H1 (cell line): ENCODE data around the gene RNF187. TPM values are rescaled to one million over a fixed set of nuclear protein-coding genes. Genes with fewer than 3 reads are reported as not detected.

ENCODE experiments used
- CTCF ChIA-PET: fragments of 300-600 bp; sonication (Branson Sonifier 250); formaldehyde crosslinking; loops from one replicate; lab custom pipeline; 2021; ENCODE audit not compliant: partially characterized antibody; lab: Charles Lee
- POLR2A ChIA-PET: fragments of 300-600 bp; sonication (Branson Sonifier 250); formaldehyde crosslinking; loops from one replicate; lab custom pipeline; 2021; ENCODE audit warnings: inconsistent platforms; ENCODE audit not compliant: partially characterized antibody; lab: Charles Lee
- DNase-seq, 2 experiments: peaks; one replicate each; pipeline versions ENCODE4 v3.0.0 to v3.0.0-alpha.2; 2010 to 2022; ENCODE audit warnings: low spot score in 2 of 2, low read depth in 1 of 2, mixed read lengths in 1 of 2
- FAIRE-seq: peaks from 2 replicates; lab custom pipeline; 2011; peaks lifted over from hg19 to GRCh38; lab: Jason Lieb, UNC
- H2AFZ ChIP-seq: 2 replicates; pipeline ENCODE4 v1.8.1; 2012; ENCODE audit warnings: low read length, inconsistent platforms
- H2AK5ac ChIP-seq: 2 replicates; pipeline ENCODE4 v1.6.1; 2013; ENCODE audit warnings: low read depth, low read length
- H2BK120ac ChIP-seq: replicated peaks from 2 replicates; pipeline ENCODE3; 2013; ENCODE audit warnings: low read depth, low read length, inconsistent platforms
- H2BK12ac ChIP-seq: 2 replicates; pipeline ENCODE4 v1.6.1; 2013; ENCODE audit warnings: low read depth, low read length
- H2BK15ac ChIP-seq: 2 replicates; pipeline ENCODE4 v1.6.1; 2013; ENCODE audit warnings: low read length
- H2BK20ac ChIP-seq: 2 replicates; pipeline ENCODE4 v1.6.1; 2013; ENCODE audit warnings: low read length
- H2BK5ac ChIP-seq: 2 replicates; pipeline ENCODE4 v1.6.1; 2013; ENCODE audit warnings: low read depth, low read length
- H3K14ac ChIP-seq: 2 replicates; pipeline ENCODE4 v1.6.1; 2013; ENCODE audit warnings: inconsistent platforms; ENCODE audit not compliant: insufficient read length
- H3K18ac ChIP-seq: 2 replicates; pipeline ENCODE4 v1.6.1; 2013; ENCODE audit warnings: low read length; ENCODE audit errors: extremely low read depth
- H3K23ac ChIP-seq: 2 replicates; pipeline ENCODE4 v1.6.1; 2013; ENCODE audit warnings: inconsistent platforms; ENCODE audit not compliant: insufficient read length
- H3K23me2 ChIP-seq: 2 replicates; pipeline ENCODE4 v1.6.1; 2013; ENCODE audit warnings: low read depth, low read length
- H3K27ac ChIP-seq: 2 replicates; pipeline ENCODE4 v1.6.1; 2011; ENCODE audit warnings: low read depth, low read length, inconsistent platforms
- H3K27me3 ChIP-seq, 4 experiments: replicated peaks in 1 of 4; 1 replicate in 1 of 4; 2 replicates in 3 of 4; pipeline versions ENCODE4 v1.6.1 to v1.8.1; 2011 to 2013; ENCODE audit warnings: low read length in 3 of 4, mild to moderate bottlenecking in 3 of 4, inconsistent platforms in 2 of 4, mixed read lengths in 2 of 4, moderate library complexity in 1 of 4; ENCODE audit not compliant: control insufficient read depth in 3 of 4, insufficient read depth in 3 of 4; ENCODE audit errors: extremely low read depth in 1 of 4
- H3K36me3 ChIP-seq, 4 experiments: 2 replicates each; pipeline versions ENCODE4 v1.6.1 to v1.8.1; 2011 to 2013; ENCODE audit warnings: mild to moderate bottlenecking in 4 of 4, low read length in 3 of 4, moderate library complexity in 2 of 4, control low read depth in 1 of 4, inconsistent platforms in 1 of 4; ENCODE audit not compliant: insufficient read depth in 4 of 4, control insufficient read depth in 2 of 4
- H3K4ac ChIP-seq: replicated peaks from 2 replicates; pipeline ENCODE3; 2013; ENCODE audit warnings: low read length, low read depth, mixed read lengths, inconsistent platforms; ENCODE audit not compliant: insufficient read length
- H3K4me1 ChIP-seq, 4 experiments: replicated peaks in 1 of 4; 1 replicate in 1 of 4; 2 replicates in 3 of 4; pipeline versions ENCODE4 v1.6.1 to v1.8.1; 2011 to 2013; ENCODE audit warnings: low read length in 3 of 4, inconsistent platforms in 2 of 4, mixed read lengths in 1 of 4; ENCODE audit not compliant: insufficient read depth in 4 of 4, control insufficient read depth in 3 of 4
- H3K4me2 ChIP-seq, 2 experiments: 2 replicates each; pipeline versions ENCODE4 v1.6.1 to v1.8.1; 2011 to 2013; ENCODE audit warnings: low read depth in 2 of 2, low read length in 2 of 2, control low read depth in 1 of 2, inconsistent platforms in 1 of 2, mild to moderate bottlenecking in 1 of 2; ENCODE audit not compliant: insufficient read depth in 1 of 2
- H3K4me3 ChIP-seq, 4 experiments: fragments of 200-600, 300-600 bp in 1 of 4; sonication (generic), shearing (Covaris generic), sonication (Bioruptor Twin) in 1 of 4; 2 replicates each; pipeline versions ENCODE4 v1.5.1 to v1.8.1; 2011 to 2016; ENCODE audit warnings: low read length in 4 of 4, low read depth in 3 of 4, control low read depth in 2 of 4, inconsistent platforms in 2 of 4, mild to moderate bottlenecking in 2 of 4, mixed read lengths in 1 of 4, moderate library complexity in 1 of 4; ENCODE audit not compliant: insufficient read depth in 2 of 4; ENCODE audit errors: extremely low read depth in 1 of 4
- H3K56ac ChIP-seq: replicated peaks from 2 replicates; pipeline ENCODE3; 2013; ENCODE audit warnings: low read depth, mild to moderate bottlenecking, mixed read lengths, low read length, inconsistent platforms; ENCODE audit not compliant: insufficient read length
- H3K79me1 ChIP-seq: 2 replicates; pipeline ENCODE4 v1.6.1; 2013; ENCODE audit warnings: low read depth, low read length, control low read depth
- H3K79me2 ChIP-seq, 2 experiments: 2 replicates each; pipeline versions ENCODE4 v1.6.1 to v1.8.1; 2012 to 2013; ENCODE audit warnings: low read length in 2 of 2, mild to moderate bottlenecking in 2 of 2, inconsistent platforms in 1 of 2; ENCODE audit not compliant: insufficient read depth in 2 of 2, control insufficient read depth in 1 of 2
- H3K9ac ChIP-seq, 4 experiments: replicated peaks in 1 of 4; 1 replicate in 1 of 4; 2 replicates in 3 of 4; pipeline versions ENCODE4 v1.6.1 to v1.8.1; 2011 to 2013; ENCODE audit warnings: low read depth in 3 of 4, low read length in 3 of 4, control low read depth in 2 of 4, mild to moderate bottlenecking in 2 of 4, moderate library complexity in 2 of 4, inconsistent platforms in 1 of 4; ENCODE audit errors: extremely low read depth in 1 of 4
- H3K9me3 ChIP-seq, 2 experiments: 2 replicates each; pipeline versions ENCODE4 v1.6.1 to v1.8.1; 2012 to 2013; ENCODE audit warnings: mild to moderate bottlenecking in 2 of 2, moderate library complexity in 2 of 2, control low read depth in 1 of 2, inconsistent platforms in 1 of 2, low read depth in 1 of 2, low read length in 1 of 2, mixed read lengths in 1 of 2; ENCODE audit not compliant: insufficient read depth in 2 of 2
- H4K20me1 ChIP-seq, 2 experiments: replicated peaks in 1 of 2; 2 replicates each; pipeline versions ENCODE3 to v1.8.1; 2011 to 2013; ENCODE audit warnings: inconsistent platforms in 2 of 2, low read length in 2 of 2, mild to moderate bottlenecking in 1 of 2; ENCODE audit not compliant: insufficient read depth in 2 of 2, control insufficient read depth in 1 of 2
- H4K5ac ChIP-seq: 2 replicates; pipeline ENCODE4 v1.6.1; 2013; ENCODE audit warnings: low read length, low read depth, mixed read lengths, inconsistent platforms; ENCODE audit not compliant: insufficient read length
- H4K8ac ChIP-seq: 2 replicates; pipeline ENCODE4 v1.8.0; 2013; ENCODE audit warnings: mild to moderate bottlenecking, moderate library complexity, low read length, inconsistent platforms; ENCODE audit not compliant: insufficient read depth; ENCODE audit errors: extremely low read depth
- H4K91ac ChIP-seq: replicated peaks from 2 replicates; pipeline ENCODE3; 2013; ENCODE audit warnings: low read length, mixed read lengths, inconsistent platforms; ENCODE audit not compliant: insufficient read length
- BRCA1 ChIP-seq: IDR thresholded peaks from 2 replicates; pipeline ENCODE4 v1.6.1; 2012; ENCODE audit warnings: low read depth, low read length, improper control_type of control experiment
- CBX8 ChIP-seq: fragments of 300-800, 300-1000 bp; sonication (generic); IDR thresholded peaks from 2 replicates; pipeline ENCODE4 v1.7.1; 2016; ENCODE audit warnings: low read depth, low read length, borderline replicate concordance
- GABPA ChIP-seq: IDR thresholded peaks from 2 replicates; pipeline ENCODE4 v1.6.1; 2011; ENCODE audit warnings: mild to moderate bottlenecking, low read length, moderate library complexity, borderline replicate concordance; ENCODE audit not compliant: insufficient read depth
- KDM1A ChIP-seq: fragments of 200-600, 300-600 bp; sonication (generic); IDR thresholded peaks from 2 replicates; pipeline ENCODE4 v1.7.1; 2016; ENCODE audit warnings: mild to moderate bottlenecking, low read length, borderline replicate concordance
- NANOG ChIP-seq: IDR thresholded peaks from 2 replicates; pipeline ENCODE4 v1.6.1; 2011; ENCODE audit warnings: low read length, low read depth, mild to moderate bottlenecking, inconsistent platforms; ENCODE audit not compliant: insufficient read depth, poor library complexity, severe bottlenecking
- POLR2A ChIP-seq, 2 experiments: IDR thresholded peaks; 1 replicate in 1 of 2; 2 replicates in 1 of 2; pipeline ENCODE4 v1.6.1; 2011; ENCODE audit warnings: low read depth in 2 of 2, low read length in 2 of 2, mild to moderate bottlenecking in 2 of 2; ENCODE audit errors: control extremely low read depth in 1 of 2
- SAP30 ChIP-seq: fragments of 300-600 bp; sonication (generic); IDR thresholded peaks from 2 replicates; pipeline ENCODE4 v1.7.1; 2012; ENCODE audit warnings: low read length, moderate library complexity, mild to moderate bottlenecking, inconsistent platforms; ENCODE audit not compliant: insufficient read depth, insufficient replicate concordance
- SIN3A ChIP-seq, 2 experiments: IDR thresholded peaks in 1 of 2; conservative IDR thresholded peaks in 1 of 2; 2 replicates each; pipeline ENCODE4 v1.6.1; 2011 to 2012; ENCODE audit warnings: low read length in 2 of 2, improper control_type of control experiment in 1 of 2, low read depth in 1 of 2, mild to moderate bottlenecking in 1 of 2
- SRF ChIP-seq: IDR thresholded peaks from 2 replicates; pipeline ENCODE4 v1.6.1; 2011; ENCODE audit warnings: mild to moderate bottlenecking, low read depth, low read length, moderate library complexity
- WGBS, 2 experiments: shearing (Covaris generic) in 1 of 2; methylation state at CpG; one replicate each; pipeline versions ENCODE4 v1.1.6 to v1.1.7; 2013 to 2015; ENCODE audit warnings: low lambda C conversion rate in 2 of 2, mixed read lengths in 2 of 2, inconsistent platforms in 1 of 2, low coverage in 1 of 2, missing lambda C conversion rate in 1 of 2; ENCODE audit not compliant: insufficient replicate concordance in 2 of 2, insufficient coverage in 1 of 2, insufficient read length in 1 of 2; ENCODE audit errors: extremely low coverage in 1 of 2, missing lambda C conversion rate in 1 of 2; 5-methylcytosine and 5-hydroxymethylcytosine counted together
- polyA plus RNA-seq, 7 experiments: library from polyadenylated mRNA; depleted of rRNA in 3 of 7; stranded (reverse) in 5 of 7; unstranded in 2 of 7; fragments of >200 nt in 5 of 7; fragments of 200-250 nt in 2 of 7; gene quantifications; 1 replicate in 5 of 7; 2 replicates in 1 of 7; 4 replicates in 1 of 7; pipeline versions ENCODE4 v1.2.1 to v1.2.3, GENCODE V29; 2011 to 2013; ENCODE audit warnings: missing spikeins in 2 of 7, mixed read lengths in 2 of 7
- total RNA-seq: library from RNA; stranded (reverse); fragmentation: NEBNext Ultra II Directional; extraction: Animal tissue kit (Norgen Biotek cat#: 25700); gene quantifications from 2 replicates; pipeline ENCODE4 v1.2.1, GENCODE V29; 2021
- TF ChIP-seq, protein P1 (sequence below), 3 experiments: IDR thresholded peaks; 1 replicate in 2 of 3; 2 replicates in 1 of 3; pipeline versions ENCODE4 v1.5.1 to v1.6.1; 2011; ENCODE audit warnings: low read length in 3 of 3, mild to moderate bottlenecking in 3 of 3, inconsistent platforms in 2 of 3, low read depth in 1 of 3, moderate library complexity in 1 of 3; ENCODE audit not compliant: insufficient read depth in 1 of 3; ENCODE audit errors: control extremely low read depth in 1 of 3

RNF187 gene
- total and polyA plus RNA-seq, 2 of the 8 experiments (the other 6 are each of a cell fraction or from before 2014, with no cell fraction given), result 47.0 to 113 TPM

DNA sequence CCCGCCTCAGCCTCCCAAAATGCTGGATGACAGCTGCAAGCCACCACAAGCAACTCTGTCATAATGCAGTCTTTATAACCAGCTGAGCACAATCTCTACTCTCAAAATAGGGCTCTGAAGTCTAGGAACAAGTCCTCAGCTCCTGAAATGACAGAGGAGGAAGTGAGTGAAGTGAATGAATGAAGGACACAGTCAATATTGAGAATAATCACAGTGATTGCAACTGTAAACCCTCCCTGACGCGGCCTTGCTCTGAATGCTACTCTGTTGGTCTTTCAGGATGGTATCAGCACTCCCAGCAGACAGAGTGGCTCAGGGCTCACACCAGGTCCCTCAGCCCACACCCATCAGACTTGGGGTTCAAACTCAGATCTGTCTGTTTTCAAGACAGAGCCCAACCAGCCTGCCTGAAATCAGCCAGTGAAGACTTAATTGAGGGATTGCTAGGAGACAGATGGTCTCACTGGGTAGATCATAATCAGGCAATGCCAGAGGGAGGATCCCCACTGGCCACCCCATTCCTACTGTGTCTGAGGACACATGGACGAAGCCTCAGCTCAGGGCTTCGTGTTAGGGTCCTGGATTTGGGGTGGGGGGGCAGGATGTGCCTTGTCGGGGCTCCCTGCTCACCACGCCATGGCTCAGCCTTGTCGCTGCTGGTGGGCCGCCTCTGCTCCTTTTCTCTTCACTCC is 20.9 kb downstream of the RNF187 start:
- no peaks in the 10 kb centered on the region for H3K4me1 ChIP-seq
- TF ChIP-seq, protein P1, sequence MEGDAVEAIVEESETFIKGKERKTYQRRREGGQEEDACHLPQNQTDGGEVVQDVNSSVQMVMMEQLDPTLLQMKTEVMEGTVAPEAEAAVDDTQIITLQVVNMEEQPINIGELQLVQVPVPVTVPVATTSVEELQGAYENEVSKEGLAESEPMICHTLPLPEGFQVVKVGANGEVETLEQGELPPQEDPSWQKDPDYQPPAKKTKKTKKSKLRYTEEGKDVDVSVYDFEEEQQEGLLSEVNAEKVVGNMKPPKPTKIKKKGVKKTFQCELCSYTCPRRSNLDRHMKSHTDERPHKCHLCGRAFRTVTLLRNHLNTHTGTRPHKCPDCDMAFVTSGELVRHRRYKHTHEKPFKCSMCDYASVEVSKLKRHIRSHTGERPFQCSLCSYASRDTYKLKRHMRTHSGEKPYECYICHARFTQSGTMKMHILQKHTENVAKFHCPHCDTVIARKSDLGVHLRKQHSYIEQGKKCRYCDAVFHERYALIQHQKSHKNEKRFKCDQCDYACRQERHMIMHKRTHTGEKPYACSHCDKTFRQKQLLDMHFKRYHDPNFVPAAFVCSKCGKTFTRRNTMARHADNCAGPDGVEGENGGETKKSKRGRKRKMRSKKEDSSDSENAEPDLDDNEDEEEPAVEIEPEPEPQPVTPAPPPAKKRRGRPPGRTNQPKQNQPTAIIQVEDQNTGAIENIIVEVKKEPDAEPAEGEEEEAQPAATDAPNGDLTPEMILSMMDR (IDR thresholded peaks at IDR 0.05; ENCODE audit: control extremely low read depth in 1 of 3, insufficient read depth in 1 of 3, low read depth in 1 of 3, low read length in 3 of 3), result no peak
- TF ChIP-seq CBX8, result no peak
- TF ChIP-seq SAP30, result no peak
- TF ChIP-seq NANOG, result no peak
- no peak for TF ChIP-seq POLR2A (IDR thresholded peaks at IDR 0.05; ENCODE audit: control extremely low read depth in 1 of 2, low read depth in 2 of 2, low read length in 2 of 2)
- TF ChIP-seq SIN3A (conservative IDR thresholded peaks at IDR 0.05 in 1 of 2, IDR thresholded peaks at IDR 0.05 in 1 of 2; ENCODE audit: low read depth in 1 of 2, low read length in 2 of 2), result no peak
- no peak for TF ChIP-seq SRF
- no peak for TF ChIP-seq BRCA1
- TF ChIP-seq KDM1A, result no peak
- TF ChIP-seq GABPA, result no peak

More for the DNA sequence above, 20.9 kb downstream of the RNF187 start:
- H3K23me2 ChIP-seq, result no peaks in the 10 kb centered on the region
- H3K9me3 ChIP-seq, result peaks cover 13 to 20% of the 10 kb centered on the region in 2 experiments; a peak in 3 of 4 replicates
- H2BK20ac ChIP-seq, result no peak overlapping the region
- H2AFZ ChIP-seq, result no peak overlapping the region
- 73% methylated on average over 8 of the region's 9 CpGs; no CpG with 5 or more reads in 1 of the 2 experiments for WGBS, 2 experiments
- H3K79me2 ChIP-seq, result no peaks in the 10 kb centered on the region
- FAIRE-seq (no peak), DNase-seq (no peak)
- no peak overlapping the region for H3K4me2 ChIP-seq
- no peak overlapping the region for H4K8ac ChIP-seq
- H3K4me3 ChIP-seq, result no peak overlapping the region
- no peak overlapping the region for H2BK15ac ChIP-seq
- no peak overlapping the region for H3K18ac ChIP-seq
- no peak overlapping the region for H4K91ac ChIP-seq
- ChIA-PET CTCF (interaction anchor here (1.1 to 9.2 kb wide), 4 partner anchors 7 to 50 kb away, joined by 4 to 66 read pairs (median 4); no protein-coding TSS in a partner anchor), POLR2A (no interaction called here)
- H3K56ac ChIP-seq, result no peak overlapping the region
- no peak overlapping the region for H2BK12ac ChIP-seq
- no peak overlapping the region for H3K4ac ChIP-seq
- H2BK5ac ChIP-seq, result no peak overlapping the region
- no peak overlapping the region for H3K23ac ChIP-seq
- H3K9ac ChIP-seq, result no peak overlapping the region
- H3K27me3 ChIP-seq, result peaks cover 0 to 22% (median 9%) of the 10 kb centered on the region in 4 experiments; a peak in 4 of 7 replicates
- H3K27ac ChIP-seq, result no peak overlapping the region
- no peaks in the 10 kb centered on the region for H4K20me1 ChIP-seq
- no peak overlapping the region for H2AK5ac ChIP-seq
- H4K5ac ChIP-seq, result no peak overlapping the region
- no peaks in the 10 kb centered on the region for H3K36me3 ChIP-seq
- no peaks in the 10 kb centered on the region for H3K79me1 ChIP-seq
- no peak overlapping the region for H2BK120ac ChIP-seq
- H3K14ac ChIP-seq, result no peak overlapping the region
